Measurements from ENCODE around the gene DNASE1L3. TPM values are rescaled to one million over a fixed set of nuclear protein-coding genes. Genes with fewer than 3 reads are reported as not detected.

DNASE1L3 gene
- polyA plus RNA-seq (2013, experiment 1 of 2) = not detected
- polyA plus RNA-seq (2013, experiment 2 of 2) = not detected

- Histone ChIP-seq H3K9me3 (ENCODE audit: insufficient read depth, low read depth, low read length) (no peaks in the 10 kb centered on the region), H3K4me3 (ENCODE audit: low read length) (no peak within 1 kb of the TSS), H3K36me3 (ENCODE audit: insufficient read depth, low read length) (no peaks in the 10 kb centered on the region), H3K4me1 (ENCODE audit: insufficient read depth, low read length) (no peaks in the 10 kb centered on the region), H3K27me3 (ENCODE audit: insufficient read depth, low read length) (no peaks in the 10 kb centered on the region), H3K27ac (ENCODE audit: low read depth, low read length) (no peak within 1 kb of the TSS), H3K9ac (ENCODE audit: low read depth, low read length) (no peak within 1 kb of the TSS)
- 92% methylated on average over 14 of the region's 14 CpGs for WGBS
Measured at GRCh38 chr3:58210761-58211460, at the start of gene DNASE1L3. Gene DNASE1L3, minus strand, starts transcription at chr3:58210972. Its CDS starts 66 bp downstream, at chr3:58210906.

GRCh38 chr3:58260261-58260731 lies 49.5 kb upstream of the DNASE1L3 start:
- no peaks in the 10 kb centered on the region for H3K9me3 ChIP-seq (ENCODE audit: insufficient read depth, low read depth, low read length)
- H3K4me3 ChIP-seq (ENCODE audit: low read length) = no peak overlapping the region
- H3K27me3 ChIP-seq (ENCODE audit: insufficient read depth, low read length) = no peaks in the 10 kb centered on the region
- no peaks in the 10 kb centered on the region for H3K36me3 ChIP-seq (ENCODE audit: insufficient read depth, low read length)
- no peaks in the 10 kb centered on the region for H3K4me1 ChIP-seq (ENCODE audit: insufficient read depth, low read length)
- no peak overlapping the region for H3K9ac ChIP-seq (ENCODE audit: low read depth, low read length)
- 94% methylated on average over 6 of the region's 6 CpGs for WGBS
- H3K27ac ChIP-seq (ENCODE audit: low read depth, low read length) = no peak overlapping the region

GRCh38 chr3:58258392-58259055 lies 47.8 kb upstream of the DNASE1L3 start:
- Histone ChIP-seq H3K4me3 (ENCODE audit: low read length) (no peak overlapping the region), H3K9me3 (ENCODE audit: insufficient read depth, low read depth, low read length) (no peaks in the 10 kb centered on the region), H3K27ac (ENCODE audit: low read depth, low read length) (no peak overlapping the region), H3K27me3 (ENCODE audit: insufficient read depth, low read length) (no peaks in the 10 kb centered on the region), H3K4me1 (ENCODE audit: insufficient read depth, low read length) (no peaks in the 10 kb centered on the region), H3K9ac (ENCODE audit: low read depth, low read length) (no peak overlapping the region), H3K36me3 (ENCODE audit: insufficient read depth, low read length) (no peaks in the 10 kb centered on the region)
- 88% methylated on average over 10 of the region's 10 CpGs for WGBS

- H3K36me3 ChIP-seq (ENCODE audit: insufficient read depth, low read length) = no peaks in the 10 kb centered on the region
- no peaks in the 10 kb centered on the region for H3K27me3 ChIP-seq (ENCODE audit: insufficient read depth, low read length)
- H3K9ac ChIP-seq (ENCODE audit: low read depth, low read length) = no peak overlapping the region
- no peaks in the 10 kb centered on the region for H3K9me3 ChIP-seq (ENCODE audit: insufficient read depth, low read depth, low read length)
- WGBS = 94% methylated on average over 4 of the region's 4 CpGs
- H3K27ac ChIP-seq (ENCODE audit: low read depth, low read length) = no peak overlapping the region
- no peak overlapping the region for H3K4me3 ChIP-seq (ENCODE audit: low read length)
- H3K4me1 ChIP-seq (ENCODE audit: insufficient read depth, low read length) = no peaks in the 10 kb centered on the region
Measured at GRCh38 chr3:58256511-58256910, 45.7 kb upstream of the DNASE1L3 start.

GRCh38 chr3:58256061-58256460 lies 45.3 kb upstream of the DNASE1L3 start:
- H3K27me3 ChIP-seq (ENCODE audit: insufficient read depth, low read length) = no peaks in the 10 kb centered on the region
- H3K9me3 ChIP-seq (ENCODE audit: insufficient read depth, low read depth, low read length) = no peaks in the 10 kb centered on the region
- 89% methylated on average over 1 of the region's 1 CpG for WGBS
- H3K4me1 ChIP-seq (ENCODE audit: insufficient read depth, low read length) = no peaks in the 10 kb centered on the region
- no peaks in the 10 kb centered on the region for H3K36me3 ChIP-seq (ENCODE audit: insufficient read depth, low read length)
- H3K9ac ChIP-seq (ENCODE audit: low read depth, low read length) = no peak overlapping the region
- H3K4me3 ChIP-seq (ENCODE audit: low read length) = no peak overlapping the region
- H3K27ac ChIP-seq (ENCODE audit: low read depth, low read length) = no peak overlapping the region

- Histone ChIP-seq H3K9ac (ENCODE audit: low read depth, low read length) (no peak overlapping the region), H3K9me3 (ENCODE audit: insufficient read depth, low read depth, low read length) (no peaks in the 10 kb centered on the region), H3K27me3 (ENCODE audit: insufficient read depth, low read length) (no peaks in the 10 kb centered on the region), H3K36me3 (ENCODE audit: insufficient read depth, low read length) (no peaks in the 10 kb centered on the region), H3K27ac (ENCODE audit: low read depth, low read length) (no peak overlapping the region), H3K4me1 (ENCODE audit: insufficient read depth, low read length) (peaks cover 4% of the 10 kb centered on the region; the same call in 1 of the 2 replicates), H3K4me3 (ENCODE audit: low read length) (no peak overlapping the region)
- 95% methylated on average over 4 of the region's 4 CpGs for WGBS
Measured at GRCh38 chr3:58254144-58254543, 43.4 kb upstream of the DNASE1L3 start.

GRCh38 chr3:58251631-58252035 lies 40.9 kb upstream of the DNASE1L3 start:
- 93% methylated on average over 3 of the region's 3 CpGs for WGBS
- Histone ChIP-seq H3K27me3 (ENCODE audit: insufficient read depth, low read length) (no peaks in the 10 kb centered on the region), H3K27ac (ENCODE audit: low read depth, low read length) (no peak overlapping the region)

GRCh38 chr3:58250093-58250707 lies 39.4 kb upstream of the DNASE1L3 start:
- WGBS = 68% methylated on average over 6 of the region's 8 CpGs
- no peak overlapping the region for H3K27ac ChIP-seq (ENCODE audit: low read depth, low read length)

More at GRCh38 chr3:58251631-58252035, 40.9 kb upstream of the DNASE1L3 start:
- Histone ChIP-seq H3K9ac (ENCODE audit: low read depth, low read length) (no peak overlapping the region), H3K36me3 (ENCODE audit: insufficient read depth, low read length) (no peaks in the 10 kb centered on the region), H3K9me3 (ENCODE audit: insufficient read depth, low read depth, low read length) (no peaks in the 10 kb centered on the region), H3K4me1 (ENCODE audit: insufficient read depth, low read length) (peaks cover 4% of the 10 kb centered on the region; the same call in 1 of the 2 replicates), H3K4me3 (ENCODE audit: low read length) (no peak overlapping the region)

GRCh38 chr3:58249358-58250092 lies 38.8 kb upstream of the DNASE1L3 start:
- Histone ChIP-seq H3K4me3 (ENCODE audit: low read length) (no peak overlapping the region), H3K9me3 (ENCODE audit: insufficient read depth, low read depth, low read length) (no peaks in the 10 kb centered on the region), H3K27me3 (ENCODE audit: insufficient read depth, low read length) (no peaks in the 10 kb centered on the region), H3K36me3 (ENCODE audit: insufficient read depth, low read length) (no peaks in the 10 kb centered on the region), H3K27ac (ENCODE audit: low read depth, low read length) (no peak overlapping the region), H3K9ac (ENCODE audit: low read depth, low read length) (no peak overlapping the region), H3K4me1 (ENCODE audit: insufficient read depth, low read length) (peaks cover 11% of the 10 kb centered on the region; the same call in 1 of the 2 replicates)
- 46% methylated on average over 6 of the region's 7 CpGs for WGBS

More at GRCh38 chr3:58250093-58250707, 39.4 kb upstream of the DNASE1L3 start:
- Histone ChIP-seq H3K4me3 (ENCODE audit: low read length) (no peak overlapping the region), H3K9ac (ENCODE audit: low read depth, low read length) (no peak overlapping the region), H3K4me1 (ENCODE audit: insufficient read depth, low read length) (peaks cover 11% of the 10 kb centered on the region; the same call in 1 of the 2 replicates), H3K9me3 (ENCODE audit: insufficient read depth, low read depth, low read length) (no peaks in the 10 kb centered on the region), H3K36me3 (ENCODE audit: insufficient read depth, low read length) (no peaks in the 10 kb centered on the region), H3K27me3 (ENCODE audit: insufficient read depth, low read length) (no peaks in the 10 kb centered on the region)

- no peaks in the 10 kb centered on the region for H3K36me3 ChIP-seq (ENCODE audit: insufficient read depth, low read length)
- no peak overlapping the region for H3K4me3 ChIP-seq (ENCODE audit: low read length)
- WGBS = 76% methylated on average over 6 of the region's 8 CpGs
- no peaks in the 10 kb centered on the region for H3K9me3 ChIP-seq (ENCODE audit: insufficient read depth, low read depth, low read length)
- peaks cover 11% of the 10 kb centered on the region; the same call in 1 of the 2 replicates for H3K4me1 ChIP-seq (ENCODE audit: insufficient read depth, low read length)
- H3K27me3 ChIP-seq (ENCODE audit: insufficient read depth, low read length) = no peaks in the 10 kb centered on the region
- H3K27ac ChIP-seq (ENCODE audit: low read depth, low read length) = no peak overlapping the region
- H3K9ac ChIP-seq (ENCODE audit: low read depth, low read length) = no peak overlapping the region
Measured at GRCh38 chr3:58246148-58247047, 35.6 kb upstream of the DNASE1L3 start.

All from HUES64 (cell line).